Mononuclear cell (primary cell): ENCODE measurements around the gene DIRAS1. TPM values are rescaled to one million over a fixed set of nuclear protein-coding genes. Genes with fewer than 3 reads are reported as not detected.
"Not testable (repeated sequence)": the region's sequence is repeated elsewhere in the genome, so short reads cannot be mapped to it uniquely, and the experiment has no call there.

ENCODE experiments used
- H3K27me3 ChIP-seq: 2 replicates; pipeline ENCODE4 v1.6.0; 2011; ENCODE audit warnings: low read length, control low read depth; ENCODE audit not compliant: insufficient read depth
- H3K4me1 ChIP-seq: 2 replicates; pipeline ENCODE4 v1.5.1; 2011; ENCODE audit warnings: mild to moderate bottlenecking, low read length, control low read depth; ENCODE audit not compliant: insufficient read depth
- H3K4me3 ChIP-seq: 2 replicates; pipeline ENCODE4 v1.5.1; 2011; ENCODE audit warnings: mild to moderate bottlenecking, low read length, moderate library complexity
- H3K9me3 ChIP-seq: 2 replicates; pipeline ENCODE4 v1.5.1; 2011; ENCODE audit warnings: low read depth, mild to moderate bottlenecking, control low read depth, low read length
- total RNA-seq: library from RNA; depleted of rRNA; stranded (reverse); fragments of >200 nt; gene quantifications from one replicate; pipeline ENCODE4 v1.2.3, GENCODE V29; 2012

DIRAS1 gene
- total RNA-seq, 1 donor, result 1.2 TPM

- no peaks in the 10 kb centered on the region for H3K9me3 ChIP-seq
- no peak overlapping the region for H3K4me3 ChIP-seq
- peaks cover 4% of the 10 kb centered on the region for H3K27me3 ChIP-seq
- peaks cover 11% of the 10 kb centered on the region for H3K4me1 ChIP-seq
These were observed 2.6 kb upstream of the DIRAS1 start for GRCh38 chr19:2723747-2724146.

- Histone ChIP-seq H3K27me3 (peaks cover 4% of the 10 kb centered on the region), H3K9me3 (no peaks in the 10 kb centered on the region), H3K4me1 (peaks cover 11% of the 10 kb centered on the region), H3K4me3 (no peak overlapping the region)
These were observed 2.2 kb upstream of the DIRAS1 start for GRCh38 chr19:2723345-2723715.

DNA sequence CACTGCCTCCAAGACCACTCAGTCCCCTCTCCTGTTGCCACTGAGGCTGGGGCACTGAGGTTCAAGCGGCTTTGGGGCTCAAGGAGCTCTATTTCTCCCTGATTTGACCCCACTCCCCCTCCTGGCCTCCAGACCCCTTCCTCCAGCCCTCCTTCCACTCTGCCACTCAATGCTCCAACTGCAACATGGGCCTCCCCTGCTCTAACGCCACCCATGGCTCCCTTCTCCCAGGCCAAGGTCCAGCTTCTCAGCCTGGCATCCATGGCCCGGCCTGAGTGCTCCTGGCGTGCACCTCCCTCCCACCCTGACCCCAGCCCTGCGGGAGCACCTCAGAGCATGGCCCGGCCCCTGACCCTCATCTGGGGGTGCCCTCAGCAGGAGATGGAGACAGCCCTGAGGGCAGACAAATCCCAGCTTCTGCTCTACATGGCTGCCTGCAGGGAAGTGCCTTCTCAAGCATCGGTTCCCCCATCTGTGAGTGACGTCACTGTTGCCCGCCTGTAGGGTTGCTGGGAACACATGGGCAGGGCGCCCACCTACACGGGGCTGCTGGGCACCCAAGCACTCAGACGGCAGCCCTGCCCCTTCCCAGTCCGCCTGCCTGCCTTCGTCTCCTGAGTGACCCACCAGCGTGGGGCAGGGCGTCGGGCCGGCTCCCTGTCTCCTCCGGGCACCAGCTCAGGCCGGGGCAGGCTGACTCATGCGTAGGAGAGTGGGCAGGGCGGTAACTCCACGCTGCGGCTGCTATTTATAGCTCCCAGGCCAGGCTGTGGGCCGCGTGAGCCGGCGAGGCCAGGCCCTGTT lies 1.6 kb upstream of the DIRAS1 start:
- H3K27me3 ChIP-seq, result peaks cover 4% of the 10 kb centered on the region

GRCh38 chr19:2721570-2722540 lies 683 bp upstream of the DIRAS1 start:
- peaks cover 11% of the 10 kb centered on the region for H3K4me1 ChIP-seq
- no peaks in the 10 kb centered on the region for H3K9me3 ChIP-seq
- no peak overlapping the region for H3K4me3 ChIP-seq
- H3K27me3 ChIP-seq, result peaks cover 4% of the 10 kb centered on the region

More for the DNA sequence above, 1.6 kb upstream of the DIRAS1 start:
- Histone ChIP-seq H3K4me3 (no peak overlapping the region), H3K4me1 (peaks cover 11% of the 10 kb centered on the region), H3K9me3 (no peaks in the 10 kb centered on the region)

- peaks cover 11% of the 10 kb centered on the region for H3K4me1 ChIP-seq
- H3K27me3 ChIP-seq, result peaks cover 4% of the 10 kb centered on the region
- H3K4me3 ChIP-seq, result no peak overlapping the region
- no peaks in the 10 kb centered on the region for H3K9me3 ChIP-seq
These were observed 1.0 kb downstream of the DIRAS1 start for GRCh38 chr19:2719920-2720776.

GRCh38 chr19:2719232-2719735 lies 1.9 kb downstream of the DIRAS1 start:
- Histone ChIP-seq H3K9me3 (no peaks in the 10 kb centered on the region), H3K4me3 (no peak overlapping the region), H3K4me1 (peaks cover 11% of the 10 kb centered on the region), H3K27me3 (peaks cover 4% of the 10 kb centered on the region)

DNA sequence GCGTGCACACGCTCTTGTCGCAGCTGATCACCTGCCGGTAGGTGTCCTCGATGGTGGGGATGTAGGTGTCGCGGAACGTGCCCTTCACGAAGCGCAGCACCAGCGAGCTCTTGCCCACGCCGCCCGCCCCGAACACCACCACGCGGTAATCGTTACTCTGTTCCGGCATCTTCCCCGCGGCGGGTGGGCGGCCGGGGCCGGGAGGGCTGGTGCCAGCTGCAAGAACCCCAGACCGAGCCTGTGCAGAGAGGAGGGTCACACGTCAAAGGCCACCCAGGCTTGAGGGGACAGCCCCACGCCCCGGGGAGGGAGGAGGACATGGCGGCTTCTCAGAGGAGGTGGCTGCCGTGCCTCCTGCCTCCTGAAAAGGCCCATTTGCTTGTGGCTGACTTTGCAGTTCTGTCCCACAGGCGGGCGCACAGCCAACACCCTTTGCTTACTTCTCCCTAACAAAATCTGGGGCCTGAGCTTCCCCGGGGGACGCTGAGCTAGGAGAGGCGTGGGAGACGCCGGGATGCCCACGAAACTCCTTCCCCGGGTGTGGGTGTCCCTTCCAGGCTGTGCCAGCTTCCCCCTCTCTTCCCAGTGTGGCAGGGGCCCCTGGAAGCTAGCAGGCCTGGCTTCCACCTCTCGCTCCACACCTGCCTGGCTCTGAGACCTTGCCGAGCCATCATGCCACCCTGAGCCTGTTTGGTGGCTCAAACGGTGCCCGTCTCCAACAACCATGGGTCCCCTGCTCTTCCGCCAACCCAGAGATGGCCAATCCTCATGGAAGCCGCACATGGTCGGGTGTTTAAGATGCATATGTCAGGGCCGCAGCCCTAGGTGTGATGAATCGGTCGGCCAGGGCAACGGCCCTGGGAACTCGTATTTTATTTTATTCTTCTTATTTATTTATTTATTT lies 3.3 kb downstream of the DIRAS1 start:
- H3K27me3 ChIP-seq, result peaks cover 4% of the 10 kb centered on the region
- H3K9me3 ChIP-seq, result no peaks in the 10 kb centered on the region
- peaks cover 11% of the 10 kb centered on the region for H3K4me1 ChIP-seq
- no peak overlapping the region for H3K4me3 ChIP-seq

- Histone ChIP-seq H3K4me1 (peaks cover 11% of the 10 kb centered on the region), H3K9me3 (no peaks in the 10 kb centered on the region), H3K4me3 (no peak overlapping the region), H3K27me3 (peaks cover 2% of the 10 kb centered on the region)
These were observed 4.2 kb downstream of the DIRAS1 start for GRCh38 chr19:2716722-2717637.

- Histone ChIP-seq H3K27me3 (no peaks in the 10 kb centered on the region), H3K4me1 (peaks cover 16% of the 10 kb centered on the region), H3K4me3 (no peak overlapping the region), H3K9me3 (no peaks in the 10 kb centered on the region)
These were observed 4.9 kb downstream of the DIRAS1 start for GRCh38 chr19:2716275-2716650.

GRCh38 chr19:2715470-2716274 lies 5.5 kb downstream of the DIRAS1 start:
- Histone ChIP-seq H3K9me3 (no peaks in the 10 kb centered on the region), H3K4me1 (peaks cover 22% of the 10 kb centered on the region), H3K27me3 (no peaks in the 10 kb centered on the region), H3K4me3 (no peak overlapping the region)

- H3K9me3 ChIP-seq, result no peaks in the 10 kb centered on the region
- no peaks in the 10 kb centered on the region for H3K27me3 ChIP-seq
- no peak overlapping the region for H3K4me3 ChIP-seq
- H3K4me1 ChIP-seq, result peaks cover 17% of the 10 kb centered on the region
These were observed 6.5 kb downstream of the DIRAS1 start for GRCh38 chr19:2714531-2715269.

DNA sequence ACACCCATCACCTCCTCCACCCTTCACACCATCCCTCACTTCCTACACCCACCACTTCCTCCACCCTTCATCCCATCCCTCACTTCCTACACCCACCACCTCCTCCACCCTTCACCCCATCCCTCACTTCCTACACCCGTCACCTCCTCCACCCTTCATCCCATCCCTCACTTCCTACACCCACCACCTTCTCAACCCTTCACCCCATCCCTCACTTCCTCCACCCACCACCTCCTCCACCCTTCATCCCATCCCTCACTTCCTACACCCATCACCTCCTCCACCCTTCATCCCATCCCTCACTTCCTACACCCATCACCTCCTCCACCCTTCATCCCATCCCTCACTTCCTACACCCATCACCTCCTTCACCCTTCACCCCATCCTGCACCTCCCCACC lies 7.1 kb downstream of the DIRAS1 start:
- H3K9me3 ChIP-seq, H3K27me3 ChIP-seq, H3K4me3 ChIP-seq: not testable (repeated sequence)
- H3K4me1 ChIP-seq, result peaks cover 16% of the 10 kb centered on the region
